ENCODE data around the gene IQGAP1.
"Not testable (repeated sequence)": the region's sequence is repeated elsewhere in the genome, so short reads cannot be mapped to it uniquely, and the experiment has no call there.

The IQGAP1 gene

GRCh38 chr15:90410316-90410715, 22.3 kb downstream of the IQGAP1 start:
- DNase-seq, result not testable (repeated sequence)

DNA sequence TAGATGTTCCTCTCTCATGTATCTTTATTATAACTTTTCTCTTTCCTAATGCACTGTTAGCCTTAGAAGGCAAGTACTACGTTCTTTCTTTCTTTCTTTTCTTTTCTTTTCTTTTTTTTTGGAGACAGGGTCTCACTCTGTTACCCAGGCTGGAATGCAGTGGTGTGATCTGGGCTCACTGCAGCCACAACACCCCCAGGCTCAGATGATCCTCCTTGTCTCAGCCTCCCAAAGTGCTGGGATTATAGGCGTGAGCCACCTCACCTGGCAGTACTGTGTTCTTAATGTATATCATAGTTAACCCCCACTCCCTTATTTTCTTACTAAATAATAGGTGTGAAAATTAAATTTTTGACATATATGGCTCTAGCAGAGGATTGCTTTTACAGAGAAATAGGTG, 23.1 kb downstream of the IQGAP1 start:
- DNase-seq, result no peak

- DNase-seq, result no peak
These were observed 24.5 kb downstream of the IQGAP1 start for GRCh38 chr15:90412356-90413194.

- DNase-seq, result no peak
These were observed 25.7 kb downstream of the IQGAP1 start for GRCh38 chr15:90413411-90414379.

GRCh38 chr15:90414408-90415028, 26.5 kb downstream of the IQGAP1 start:
- DNase-seq, result no peak

- DNase-seq, result not testable (repeated sequence)
These were observed 28.0 kb downstream of the IQGAP1 start for GRCh38 chr15:90416052-90416451.

DNA sequence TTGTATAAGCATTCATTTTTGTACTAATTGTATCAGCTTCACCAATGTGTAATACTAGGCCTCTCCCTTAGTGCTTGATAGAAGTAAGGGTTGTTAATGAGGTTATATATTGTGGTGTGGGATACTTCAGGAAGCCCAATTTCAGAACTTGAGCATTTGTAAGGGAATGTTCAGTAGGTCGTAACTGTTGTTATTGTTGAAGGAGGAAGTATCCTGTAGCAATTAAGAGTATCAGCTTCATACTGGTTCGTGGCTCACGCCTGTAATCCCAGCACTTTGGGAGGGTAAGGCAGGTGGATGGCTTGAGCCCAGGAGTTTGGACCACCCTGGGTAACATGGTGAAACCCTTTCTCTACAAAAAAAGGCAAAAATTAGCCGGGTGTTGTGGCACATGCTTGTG, 30.6 kb downstream of the IQGAP1 start:
- DNase-seq, result no peak

GRCh38 chr15:90419206-90419605, 31.2 kb downstream of the IQGAP1 start:
- DNase-seq, result no peak

- no peak for DNase-seq
These were observed 31.8 kb downstream of the IQGAP1 start for GRCh38 chr15:90419738-90420406.

GRCh38 chr15:90420451-90420850, 32.4 kb downstream of the IQGAP1 start:
- no peak for DNase-seq

DNA sequence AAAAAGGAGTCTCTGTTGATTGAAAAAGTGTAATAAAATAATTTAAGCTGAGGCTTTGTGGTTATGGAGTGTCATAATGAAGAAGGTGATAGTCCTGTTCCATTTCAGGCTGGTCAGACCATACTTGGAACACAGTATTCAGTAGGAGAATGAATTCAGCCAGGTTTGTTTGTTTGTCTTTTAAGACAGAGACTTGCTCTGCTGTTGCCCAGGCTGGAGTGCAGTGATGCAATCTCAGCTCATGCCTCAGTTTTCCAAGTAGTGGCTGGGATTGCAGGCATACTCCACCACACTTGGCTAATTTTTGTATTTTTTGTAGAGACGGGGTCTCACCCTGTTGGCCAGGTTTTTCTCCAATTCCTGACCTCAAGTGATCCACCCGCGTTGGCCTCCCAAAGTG, 33.5 kb downstream of the IQGAP1 start:
- no peak for DNase-seq

- no peak for DNase-seq
These were observed 34.0 kb downstream of the IQGAP1 start for GRCh38 chr15:90422043-90422442.

GRCh38 chr15:90422936-90423335, 34.9 kb downstream of the IQGAP1 start:
- no peak for DNase-seq

- DNase-seq, result no peak
These were observed 35.8 kb downstream of the IQGAP1 start for GRCh38 chr15:90423801-90424319.

GRCh38 chr15:90425726-90426346, 37.8 kb downstream of the IQGAP1 start:
- no peak for DNase-seq

GRCh38 chr15:90427185-90427584, 39.1 kb downstream of the IQGAP1 start:
- no peak for DNase-seq

DNA sequence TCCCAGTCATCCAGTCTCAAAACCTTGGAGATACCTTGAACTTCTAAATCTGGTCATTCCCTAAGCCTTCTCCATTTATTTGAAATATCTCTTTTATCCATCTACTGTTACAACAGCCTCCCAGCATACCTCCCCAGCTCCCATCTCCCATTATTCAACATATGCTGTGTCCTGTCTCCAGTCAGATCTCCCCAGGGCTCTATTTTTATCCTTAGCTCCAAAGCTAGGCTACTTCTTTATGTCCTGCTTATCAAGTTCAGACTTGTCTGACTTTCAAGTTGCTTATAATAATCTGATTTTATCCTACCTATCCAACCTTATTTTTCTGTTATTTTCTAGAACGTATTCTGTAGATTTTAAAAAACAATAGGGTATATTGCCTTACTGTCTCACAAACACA, 44.2 kb downstream of the IQGAP1 start:
- no peak for DNase-seq

DNA sequence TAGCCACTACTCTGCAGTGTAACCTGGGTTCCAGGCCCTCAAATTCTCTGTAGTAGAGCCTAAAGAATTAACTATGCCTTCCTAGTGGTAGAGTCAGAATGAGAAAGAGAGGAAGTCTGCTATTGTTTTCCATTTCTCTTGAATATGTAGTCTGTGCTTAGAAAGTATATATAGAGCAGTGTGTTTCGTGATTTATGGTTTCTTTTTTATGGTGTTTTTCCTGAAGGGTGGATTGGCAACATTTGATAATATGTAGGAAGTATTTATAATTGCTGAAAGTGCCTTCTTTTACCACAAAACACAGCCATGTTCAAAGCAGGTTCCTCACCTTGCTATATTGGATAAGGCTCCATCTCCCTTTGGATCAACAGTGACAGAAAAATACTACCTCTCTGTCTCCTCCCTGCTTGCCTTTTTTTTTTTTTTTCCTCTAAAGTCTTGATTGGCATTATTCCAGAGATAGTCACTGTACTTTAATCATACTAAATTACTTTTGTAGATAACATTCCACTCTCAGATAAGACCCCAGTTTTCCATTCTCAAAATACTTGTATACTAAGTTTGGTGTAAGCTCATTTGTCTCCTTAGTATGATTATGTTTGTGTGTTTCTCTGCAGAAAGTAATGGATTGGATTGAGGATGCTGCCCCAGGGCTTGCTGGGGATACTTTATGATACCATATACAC, 47.8 kb downstream of the IQGAP1 start:
- DNase-seq, result no peak

- no peak for DNase-seq
These were observed 48.9 kb downstream of the IQGAP1 start for GRCh38 chr15:90436952-90437351.

DNA sequence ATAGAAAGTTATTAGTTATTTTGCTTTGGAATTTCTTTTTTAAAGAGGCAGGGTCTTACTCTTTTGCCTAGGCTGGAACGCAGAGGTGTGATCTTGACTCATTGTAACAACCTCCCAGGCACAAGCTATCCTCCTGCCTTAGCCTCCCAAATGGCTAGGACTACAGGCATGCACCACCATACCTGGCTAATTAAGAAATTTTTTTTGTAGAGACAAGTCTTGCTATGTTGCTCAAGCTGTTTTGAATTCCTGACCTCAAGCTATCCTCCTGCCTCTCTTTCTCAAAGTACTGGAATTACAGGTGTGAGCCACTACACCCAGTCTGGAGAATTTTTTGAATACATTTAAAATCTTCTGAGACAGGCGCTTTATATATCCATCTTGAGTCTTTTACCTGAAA, 49.5 kb downstream of the IQGAP1 start:
- no peak for DNase-seq

DNA sequence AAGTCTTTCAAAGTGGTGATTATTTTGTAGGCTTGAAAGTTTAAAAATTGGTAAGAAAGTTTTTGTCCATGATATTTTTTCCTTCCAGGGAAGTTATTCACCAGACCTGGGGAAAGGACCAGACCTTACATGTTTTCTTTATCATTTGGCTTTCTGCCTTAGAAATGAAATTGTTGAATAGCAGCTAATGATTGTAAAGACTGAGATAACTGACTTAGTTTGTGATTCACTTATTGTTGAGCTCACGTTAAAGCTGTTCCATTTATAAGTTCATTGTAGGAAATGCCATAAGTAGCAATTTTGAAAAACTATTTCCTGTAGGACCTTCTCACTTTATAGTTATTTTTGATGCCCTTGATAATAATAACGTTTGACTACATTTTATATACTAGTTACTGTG, 51.9 kb downstream of the IQGAP1 start:
- DNase-seq, result no peak

All from NCI-H146 (cell line).